Naive thymus-derived CD4-positive, alpha-beta T cell (primary cell): Measurements from ENCODE around the gene LRRC32. TPM values are rescaled to one million over a fixed set of nuclear protein-coding genes. Genes with fewer than 3 reads are reported as not detected.

Experiments
- polyA plus RNA-seq, 2 donors: library from polyadenylated mRNA; unstranded; fragments of 300-500 nt; fragmentation: Illumina TruSeq; gene quantifications; one replicate each; pipeline ENCODE4 v1.2.3, GENCODE V29; 2021
- total RNA-seq, 6 experiments: library from RNA in 5 of 6; stranded (reverse) in 5 of 6; gene quantifications; 1 replicate in 5 of 6; 2 replicates in 1 of 6; pipeline ENCODE4 v1.2.3 and lab custom pipeline; 2021 to 2026

LRRC32 gene
- total and polyA plus RNA-seq, 7 experiments from 2014 or later = 0.08 to 4.5 (median 0.61) TPM; not detected in 3

Other genes starting within 250 kb of the LRRC32 start
- 10 to 100 TPM; 35.5 to 49.0 (median 40.0) TPM for gene EMSY, start 225.7 kb downstream of the LRRC32 start, total RNA-seq
- 10 to 100 TPM; 25.9 to 27.2 TPM for gene EMSY, start 225.7 kb downstream of the LRRC32 start, polyA plus RNA-seq
- gene TSKU, start 112.6 kb upstream of the LRRC32 start, total RNA-seq = 1 to 10 TPM in 1 of 5 experiments, under 1 TPM in 1, not detected in 3; 0.13 to 1.5 TPM
- not detected for gene TSKU, start 112.6 kb upstream of the LRRC32 start, polyA plus RNA-seq
- 10 to 100 TPM in 2 of 5 experiments, 1 to 10 TPM in 3; 4.7 to 15.2 (median 9.0) TPM for gene ACER3, start 190.2 kb upstream of the LRRC32 start, total RNA-seq
- 1 to 10 TPM; 6.0 to 9.7 TPM for gene ACER3, start 190.2 kb upstream of the LRRC32 start, polyA plus RNA-seq